ENCODE results near the gene WSCD1. TPM values are rescaled to one million over a fixed set of nuclear protein-coding genes. Genes with fewer than 3 reads are reported as not detected.

The WSCD1 gene
- total RNA-seq, 1 experiment from 2014 or later = 45.7 TPM

GRCh38 chr17:6098050-6098822 is 28.1 kb downstream of the WSCD1 start:
- no peak for DNase-seq (ENCODE audit: low read depth)
- in situ Hi-C loops (cut with HindIII; ENCODE audit: low pct_unique_long_range_greater_than_20kb, low sequenced_read_pairs) = no loop called here

- no peak for DNase-seq (ENCODE audit: low read depth)
- in situ Hi-C loops (cut with HindIII; ENCODE audit: low pct_unique_long_range_greater_than_20kb, low sequenced_read_pairs) = no loop called here
These were observed 28.6 kb downstream of the WSCD1 start for GRCh38 chr17:6098823-6099180.

GRCh38 chr17:6099492-6099891 is 29.3 kb downstream of the WSCD1 start:
- in situ Hi-C loops (cut with HindIII; ENCODE audit: low pct_unique_long_range_greater_than_20kb, low sequenced_read_pairs) = no loop called here
- no peak for DNase-seq (ENCODE audit: low read depth)

- in situ Hi-C loops (cut with HindIII; ENCODE audit: low pct_unique_long_range_greater_than_20kb, low sequenced_read_pairs) = no loop called here
- DNase-seq (ENCODE audit: low read depth) = no peak
These were observed 30.0 kb downstream of the WSCD1 start for GRCh38 chr17:6100146-6100545.

- DNase-seq (ENCODE audit: low read depth) = no peak
- in situ Hi-C loops (cut with HindIII; ENCODE audit: low pct_unique_long_range_greater_than_20kb, low sequenced_read_pairs) = no loop called here
These were observed 30.8 kb downstream of the WSCD1 start for GRCh38 chr17:6100891-6101500.

GRCh38 chr17:6101706-6102105 is 31.5 kb downstream of the WSCD1 start:
- DNase-seq (ENCODE audit: low read depth) = no peak
- in situ Hi-C loops (cut with HindIII; ENCODE audit: low pct_unique_long_range_greater_than_20kb, low sequenced_read_pairs) = no loop called here

GRCh38 chr17:6102615-6103014 is 32.4 kb downstream of the WSCD1 start:
- in situ Hi-C loops (cut with HindIII; ENCODE audit: low pct_unique_long_range_greater_than_20kb, low sequenced_read_pairs) = no loop called here
- DNase-seq (ENCODE audit: low read depth) = no peak

- DNase-seq (ENCODE audit: low read depth) = peak; percentile 56
These were observed 34.9 kb downstream of the WSCD1 start for GRCh38 chr17:6104956-6105648.

GRCh38 chr17:6105649-6106007 is 35.4 kb downstream of the WSCD1 start:
- in situ Hi-C loops (cut with HindIII; ENCODE audit: low pct_unique_long_range_greater_than_20kb, low sequenced_read_pairs) = no loop called here
- DNase-seq (ENCODE audit: low read depth) = no peak

More at GRCh38 chr17:6104956-6105648, 34.9 kb downstream of the WSCD1 start:
- in situ Hi-C loops (cut with HindIII; ENCODE audit: low pct_unique_long_range_greater_than_20kb, low sequenced_read_pairs) = no loop called here

- no peak for DNase-seq (ENCODE audit: low read depth)
- in situ Hi-C loops (cut with HindIII; ENCODE audit: low pct_unique_long_range_greater_than_20kb, low sequenced_read_pairs) = no loop called here
These were observed 36.0 kb downstream of the WSCD1 start for GRCh38 chr17:6106212-6106611.

GRCh38 chr17:6107791-6108190 is 37.6 kb downstream of the WSCD1 start:
- in situ Hi-C loops (cut with HindIII; ENCODE audit: low pct_unique_long_range_greater_than_20kb, low sequenced_read_pairs) = no loop called here
- DNase-seq (ENCODE audit: low read depth) = no peak

- DNase-seq (ENCODE audit: low read depth) = no peak
- in situ Hi-C loops (cut with HindIII; ENCODE audit: low pct_unique_long_range_greater_than_20kb, low sequenced_read_pairs) = no loop called here
These were observed 38.2 kb downstream of the WSCD1 start for GRCh38 chr17:6108382-6108781.

GRCh38 chr17:6108987-6109386 is 38.8 kb downstream of the WSCD1 start:
- in situ Hi-C loops (cut with HindIII; ENCODE audit: low pct_unique_long_range_greater_than_20kb, low sequenced_read_pairs) = no loop called here

GRCh38 chr17:6109536-6109935 is 39.4 kb downstream of the WSCD1 start:
- DNase-seq (ENCODE audit: low read depth) = no peak
- in situ Hi-C loops (cut with HindIII; ENCODE audit: low pct_unique_long_range_greater_than_20kb, low sequenced_read_pairs) = no loop called here

More at GRCh38 chr17:6108987-6109386, 38.8 kb downstream of the WSCD1 start:
- DNase-seq (ENCODE audit: low read depth) = no peak

GRCh38 chr17:6110088-6110487 is 39.9 kb downstream of the WSCD1 start:
- in situ Hi-C loops (cut with HindIII; ENCODE audit: low pct_unique_long_range_greater_than_20kb, low sequenced_read_pairs) = no loop called here
- DNase-seq (ENCODE audit: low read depth) = no peak

- peak; percentile 24 for DNase-seq (ENCODE audit: low read depth)
- in situ Hi-C loops (cut with HindIII; ENCODE audit: low pct_unique_long_range_greater_than_20kb, low sequenced_read_pairs) = no loop called here
These were observed 40.4 kb downstream of the WSCD1 start for GRCh38 chr17:6110592-6110991.

- in situ Hi-C loops (cut with HindIII; ENCODE audit: low pct_unique_long_range_greater_than_20kb, low sequenced_read_pairs) = no loop called here
These were observed 50.2 kb downstream of the WSCD1 start for GRCh38 chr17:6120351-6120750.

GRCh38 chr17:6124856-6125255 is 54.7 kb downstream of the WSCD1 start:
- in situ Hi-C loops (cut with HindIII; ENCODE audit: low pct_unique_long_range_greater_than_20kb, low sequenced_read_pairs) = no loop called here
- no peak for DNase-seq (ENCODE audit: low read depth)

More at GRCh38 chr17:6120351-6120750, 50.2 kb downstream of the WSCD1 start:
- DNase-seq (ENCODE audit: low read depth) = no peak

GRCh38 chr17:6126768-6127167 is 56.6 kb downstream of the WSCD1 start:
- no peak for DNase-seq (ENCODE audit: low read depth)
- in situ Hi-C loops (cut with HindIII; ENCODE audit: low pct_unique_long_range_greater_than_20kb, low sequenced_read_pairs) = no loop called here
